Neural crest cell (in vitro differentiated cells): Measurements from ENCODE around the gene ST8SIA1. TPM values are rescaled to one million over a fixed set of nuclear protein-coding genes. Genes with fewer than 3 reads are reported as not detected.

Source experiments
- DNase-seq: peaks from one replicate; pipeline ENCODE4 v3.0.0; 2021; ENCODE audit warnings: low read depth, mixed read lengths, low spot score
- H3K27ac Mint-ChIP-seq: one replicate; pipeline ENCODE4 v1.8.0; 2021; ENCODE audit warnings: mild to moderate bottlenecking, mixed read lengths; ENCODE audit not compliant: unreplicated experiment
- H3K27me3 Mint-ChIP-seq: 2 replicates; pipeline ENCODE4 v1.8.0; 2021; ENCODE audit warnings: low read depth, mild to moderate bottlenecking, mixed read lengths
- H3K36me3 Mint-ChIP-seq: 2 replicates; pipeline ENCODE4 v1.8.0; 2021; ENCODE audit warnings: low read depth, mild to moderate bottlenecking, mixed read lengths
- H3K4me1 Mint-ChIP-seq: 2 replicates; pipeline ENCODE4 v1.8.0; 2021; ENCODE audit warnings: mixed read lengths
- H3K4me3 Mint-ChIP-seq: one replicate; pipeline ENCODE4 v1.8.0; 2021; ENCODE audit warnings: mild to moderate bottlenecking, mixed read lengths
- H3K9me3 Mint-ChIP-seq: 2 replicates; pipeline ENCODE4 v1.8.0; 2021; ENCODE audit warnings: mixed read lengths
- total RNA-seq: library from RNA; stranded (reverse); gene quantifications from 2 replicates; pipeline ENCODE4 v1.2.1, GENCODE V29; 2021
- TF ChIP-seq, protein P1 (sequence below): fragments of 200-600 bp; sonication (generic); conservative IDR thresholded peaks from 2 replicates; pipeline ENCODE4 v1.5.0; 2021; ENCODE audit warnings: antibody characterized with exemption, mild to moderate bottlenecking

ST8SIA1 gene
- total RNA-seq, 1 donor from 2014 or later, result 62.7 TPM

- peaks cover 22% of the 10 kb centered on the region for H3K36me3 Mint-ChIP-seq
- no peak for DNase-seq
- H3K27ac Mint-ChIP-seq, result no peak overlapping the region
- TF ChIP-seq, protein P1, sequence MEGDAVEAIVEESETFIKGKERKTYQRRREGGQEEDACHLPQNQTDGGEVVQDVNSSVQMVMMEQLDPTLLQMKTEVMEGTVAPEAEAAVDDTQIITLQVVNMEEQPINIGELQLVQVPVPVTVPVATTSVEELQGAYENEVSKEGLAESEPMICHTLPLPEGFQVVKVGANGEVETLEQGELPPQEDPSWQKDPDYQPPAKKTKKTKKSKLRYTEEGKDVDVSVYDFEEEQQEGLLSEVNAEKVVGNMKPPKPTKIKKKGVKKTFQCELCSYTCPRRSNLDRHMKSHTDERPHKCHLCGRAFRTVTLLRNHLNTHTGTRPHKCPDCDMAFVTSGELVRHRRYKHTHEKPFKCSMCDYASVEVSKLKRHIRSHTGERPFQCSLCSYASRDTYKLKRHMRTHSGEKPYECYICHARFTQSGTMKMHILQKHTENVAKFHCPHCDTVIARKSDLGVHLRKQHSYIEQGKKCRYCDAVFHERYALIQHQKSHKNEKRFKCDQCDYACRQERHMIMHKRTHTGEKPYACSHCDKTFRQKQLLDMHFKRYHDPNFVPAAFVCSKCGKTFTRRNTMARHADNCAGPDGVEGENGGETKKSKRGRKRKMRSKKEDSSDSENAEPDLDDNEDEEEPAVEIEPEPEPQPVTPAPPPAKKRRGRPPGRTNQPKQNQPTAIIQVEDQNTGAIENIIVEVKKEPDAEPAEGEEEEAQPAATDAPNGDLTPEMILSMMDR, result no peak
- no peak overlapping the region for H3K4me3 Mint-ChIP-seq
- H3K4me1 Mint-ChIP-seq, result peaks cover 25% of the 10 kb centered on the region
- no peaks in the 10 kb centered on the region for H3K27me3 Mint-ChIP-seq
- H3K9me3 Mint-ChIP-seq, result no peaks in the 10 kb centered on the region
Measured at GRCh38 chr12:22285846-22286245, 48.7 kb downstream of the ST8SIA1 start.

DNA sequence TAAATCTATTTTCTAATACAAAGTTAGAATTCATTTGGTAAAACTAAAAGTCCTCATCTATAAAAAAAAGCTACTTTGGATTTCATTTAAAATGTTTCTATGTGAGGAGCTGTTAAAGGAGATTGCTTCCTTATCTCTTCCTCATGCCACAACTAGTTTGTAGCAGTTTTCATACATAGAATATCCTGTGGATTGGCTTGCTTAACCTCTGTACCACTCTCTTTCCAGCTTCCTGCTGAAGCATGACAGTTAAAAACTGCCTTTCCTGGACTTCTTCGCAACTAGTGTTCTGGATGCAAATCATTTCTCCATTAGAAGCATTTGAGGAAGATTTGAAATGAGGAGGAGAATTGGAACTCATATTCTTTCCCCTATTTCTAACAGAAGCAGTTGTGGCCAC, 49.6 kb downstream of the ST8SIA1 start:
- TF ChIP-seq, protein P1, result no peak
- Mint-ChIP-seq H3K36me3 (peaks cover 14% of the 10 kb centered on the region), H3K27ac (no peak overlapping the region), H3K4me3 (no peak overlapping the region), H3K4me1 (peaks cover 25% of the 10 kb centered on the region), H3K9me3 (no peaks in the 10 kb centered on the region), H3K27me3 (no peaks in the 10 kb centered on the region)
- DNase-seq, result no peak

- TF ChIP-seq, protein P1, result no peak
- peak overlapping the region; percentile 83 for H3K27ac Mint-ChIP-seq
- peaks cover 27% of the 10 kb centered on the region for H3K36me3 Mint-ChIP-seq
- no peak for DNase-seq
- H3K4me3 Mint-ChIP-seq, result no peak overlapping the region
- peaks cover 21% of the 10 kb centered on the region for H3K4me1 Mint-ChIP-seq
- H3K27me3 Mint-ChIP-seq, result no peaks in the 10 kb centered on the region
- H3K9me3 Mint-ChIP-seq, result no peaks in the 10 kb centered on the region
Measured at GRCh38 chr12:22283508-22283907, 51.0 kb downstream of the ST8SIA1 start.

GRCh38 chr12:22283006-22283506, 51.5 kb downstream of the ST8SIA1 start:
- no peak overlapping the region for H3K27ac Mint-ChIP-seq

GRCh38 chr12:22282283-22282682, 52.2 kb downstream of the ST8SIA1 start:
- no peaks in the 10 kb centered on the region for H3K9me3 Mint-ChIP-seq
- TF ChIP-seq, protein P1, result no peak
- no peak for DNase-seq
- H3K4me3 Mint-ChIP-seq, result no peak overlapping the region
- H3K4me1 Mint-ChIP-seq, result peaks cover 12% of the 10 kb centered on the region
- H3K27ac Mint-ChIP-seq, result no peak overlapping the region
- H3K36me3 Mint-ChIP-seq, result peaks cover 32% of the 10 kb centered on the region
- H3K27me3 Mint-ChIP-seq, result no peaks in the 10 kb centered on the region

More at GRCh38 chr12:22283006-22283506, 51.5 kb downstream of the ST8SIA1 start:
- Mint-ChIP-seq H3K4me3 (no peak overlapping the region), H3K9me3 (no peaks in the 10 kb centered on the region), H3K36me3 (peaks cover 27% of the 10 kb centered on the region), H3K27me3 (no peaks in the 10 kb centered on the region), H3K4me1 (peaks cover 16% of the 10 kb centered on the region)
- DNase-seq, result no peak
- TF ChIP-seq, protein P1, result no peak

GRCh38 chr12:22276867-22277266, 57.6 kb downstream of the ST8SIA1 start:
- Mint-ChIP-seq H3K36me3 (peaks cover 28% of the 10 kb centered on the region), H3K9me3 (no peaks in the 10 kb centered on the region), H3K4me1 (peaks cover 15% of the 10 kb centered on the region), H3K4me3 (no peak overlapping the region), H3K27ac (no peak overlapping the region), H3K27me3 (no peaks in the 10 kb centered on the region)
- DNase-seq, result no peak
- TF ChIP-seq, protein P1, result no peak
